ENCODE measurements around the gene C1QTNF9B.
A peak's percentile ranks its signal among the peaks of the same experiment; 100 is the strongest.
"Not testable (repeated sequence)": the region's sequence is repeated elsewhere in the genome, so short reads cannot be mapped to it uniquely, and the experiment has no call there.

C1QTNF9B gene

GRCh38 chr13:23897452-23897919 is at the start of gene C1QTNF9B:
Gene C1QTNF9B, minus strand, starts transcription at chr13:23897502.
- not testable (repeated sequence) for DNase-seq (ENCODE audit: low read depth in 2 of 2); H3K4me3 ChIP-seq (replicated peaks in 1 of 2; ENCODE audit: low read depth in 2 of 2, low read length in 2 of 2)

GRCh38 chr13:23946900-23947299 is 49.6 kb upstream of the C1QTNF9B start:
- no peak for DNase-seq (ENCODE audit: low read depth in 2 of 2)
- H3K4me3 ChIP-seq (replicated peaks in 1 of 2; ENCODE audit: low read depth in 2 of 2, low read length in 2 of 2), result no peak overlapping the region
- TF ChIP-seq CTCF (IDR thresholded peaks at IDR 0.05; ENCODE audit: low read depth, low read length), result no peak

- no peak overlapping the region for H3K4me3 ChIP-seq (replicated peaks in 1 of 2; ENCODE audit: low read depth in 2 of 2, low read length in 2 of 2)
- no peak for DNase-seq (ENCODE audit: low read depth in 2 of 2)
- TF ChIP-seq CTCF (IDR thresholded peaks at IDR 0.05; ENCODE audit: low read depth, low read length), result no peak
These were observed 48.8 kb upstream of the C1QTNF9B start for GRCh38 chr13:23946067-23946466.

DNA sequence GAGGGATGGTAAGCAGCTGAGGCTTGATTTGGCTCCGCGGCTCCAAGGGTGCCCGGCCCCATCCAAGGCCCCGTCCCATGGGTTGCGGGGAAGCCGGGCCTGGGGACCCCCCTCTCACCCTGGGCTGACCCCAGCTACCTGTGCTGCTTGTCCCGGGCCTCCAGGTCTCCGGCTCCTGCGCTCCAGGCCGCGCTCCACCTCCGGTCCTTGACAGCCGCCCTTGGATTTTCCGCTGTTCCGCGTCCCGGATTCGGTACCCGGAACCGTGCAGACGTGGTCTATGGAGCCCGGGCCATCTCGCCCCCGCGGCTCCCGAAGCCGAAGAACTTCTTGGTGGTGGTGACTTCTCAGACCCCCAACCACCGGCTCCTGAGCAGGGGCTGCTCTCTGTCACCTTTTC is 48.3 kb upstream of the C1QTNF9B start:
- no peak overlapping the region for H3K4me3 ChIP-seq (replicated peaks in 1 of 2; ENCODE audit: low read depth in 2 of 2, low read length in 2 of 2)
- DNase-seq (ENCODE audit: low read depth in 2 of 2), result no peak
- TF ChIP-seq CTCF (IDR thresholded peaks at IDR 0.05; ENCODE audit: low read depth, low read length), result no peak

DNA sequence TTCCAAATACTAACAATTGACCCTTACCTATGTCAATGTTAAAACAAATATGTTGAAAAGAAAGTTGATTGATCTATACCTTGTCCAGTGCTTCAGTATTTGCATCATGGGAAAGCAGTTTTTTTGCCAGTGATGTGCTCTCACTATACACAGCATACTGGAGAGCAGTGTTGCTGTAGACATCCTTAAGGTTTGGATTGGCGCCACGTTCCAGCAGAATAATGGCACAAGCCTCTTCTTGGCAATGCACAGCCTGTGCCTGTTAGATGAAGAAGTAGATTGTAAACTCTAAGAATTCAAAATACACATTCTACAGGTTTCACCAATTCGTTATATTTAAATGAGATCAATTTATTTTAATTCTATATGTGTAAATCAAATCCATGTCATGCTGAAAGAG is 43.9 kb upstream of the C1QTNF9B start:
- no peak overlapping the region for H3K4me3 ChIP-seq (replicated peaks in 1 of 2; ENCODE audit: low read depth in 2 of 2, low read length in 2 of 2)
- no peak for TF ChIP-seq CTCF (IDR thresholded peaks at IDR 0.05; ENCODE audit: low read depth, low read length)
- peak in 1 of 2 donors; percentile 20 for DNase-seq (ENCODE audit: low read depth in 2 of 2)

GRCh38 chr13:23939666-23940065 is 42.4 kb upstream of the C1QTNF9B start:
- DNase-seq (ENCODE audit: low read depth in 2 of 2); H3K4me3 ChIP-seq (replicated peaks in 1 of 2; ENCODE audit: low read depth in 2 of 2, low read length in 2 of 2): not testable (repeated sequence)

DNA sequence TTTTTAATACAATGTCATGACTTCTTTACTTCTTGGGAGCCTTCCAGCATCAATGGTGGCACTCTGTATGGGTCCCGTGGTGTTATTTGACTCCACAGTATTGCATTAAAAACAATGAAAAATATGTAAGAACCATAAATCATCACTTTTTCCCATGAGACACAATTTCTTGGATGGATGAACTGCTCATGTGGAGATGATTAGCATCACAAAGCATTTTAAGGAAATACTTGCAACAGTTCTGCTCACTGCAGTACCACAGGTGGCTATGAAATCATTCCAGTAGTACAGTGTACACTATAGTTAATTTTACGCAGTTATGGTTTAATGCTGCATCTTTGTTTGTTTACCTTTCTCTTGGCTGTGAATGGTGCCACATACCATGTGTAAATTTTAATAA is 37.2 kb upstream of the C1QTNF9B start:
- no peak overlapping the region for H3K4me3 ChIP-seq (replicated peaks in 1 of 2; ENCODE audit: low read depth in 2 of 2, low read length in 2 of 2)
- peak in 1 of 2 donors; percentile 93 for DNase-seq (ENCODE audit: low read depth in 2 of 2)
- TF ChIP-seq CTCF (IDR thresholded peaks at IDR 0.05; ENCODE audit: low read depth, low read length), result no peak

- H3K4me3 ChIP-seq (replicated peaks in 1 of 2; ENCODE audit: low read depth in 2 of 2, low read length in 2 of 2), result no peak overlapping the region
- peak; percentile 46 to 88 for DNase-seq (ENCODE audit: low read depth in 2 of 2)
These were observed 31.7 kb upstream of the C1QTNF9B start for GRCh38 chr13:23928985-23929384.

More at GRCh38 chr13:23928985-23929384, 31.7 kb upstream of the C1QTNF9B start:
- TF ChIP-seq CTCF (IDR thresholded peaks at IDR 0.05; ENCODE audit: low read depth, low read length), result no peak
